ENCODE results near the gene CACNA1C.

CACNA1C gene

DNA sequence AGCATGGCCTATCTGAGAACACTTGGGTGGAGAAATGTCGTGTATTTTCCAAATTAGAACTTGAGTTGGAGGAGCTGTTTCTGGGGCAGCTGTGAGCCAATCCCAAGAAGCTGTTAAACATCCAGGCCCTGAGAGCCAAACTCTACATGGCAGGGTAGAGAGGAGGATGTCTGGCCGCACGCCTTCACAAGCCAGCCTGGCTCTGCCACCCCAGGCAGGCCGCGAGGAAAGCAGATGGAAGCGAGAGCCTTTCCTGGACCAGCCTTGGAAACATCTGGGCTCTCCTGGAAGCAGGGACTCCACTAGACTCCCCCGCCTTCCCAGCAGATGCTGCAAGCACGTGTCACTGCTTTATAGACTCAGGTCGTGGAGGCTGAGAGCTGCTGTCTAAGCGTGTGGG lies 429.2 kb downstream of the CACNA1C start:
- H3K4me3 ChIP-seq (ENCODE audit: low read depth, low read length), result no peak overlapping the region
- no peak for DNase-seq (ENCODE audit: low read depth)
- TF ChIP-seq, protein P1, sequence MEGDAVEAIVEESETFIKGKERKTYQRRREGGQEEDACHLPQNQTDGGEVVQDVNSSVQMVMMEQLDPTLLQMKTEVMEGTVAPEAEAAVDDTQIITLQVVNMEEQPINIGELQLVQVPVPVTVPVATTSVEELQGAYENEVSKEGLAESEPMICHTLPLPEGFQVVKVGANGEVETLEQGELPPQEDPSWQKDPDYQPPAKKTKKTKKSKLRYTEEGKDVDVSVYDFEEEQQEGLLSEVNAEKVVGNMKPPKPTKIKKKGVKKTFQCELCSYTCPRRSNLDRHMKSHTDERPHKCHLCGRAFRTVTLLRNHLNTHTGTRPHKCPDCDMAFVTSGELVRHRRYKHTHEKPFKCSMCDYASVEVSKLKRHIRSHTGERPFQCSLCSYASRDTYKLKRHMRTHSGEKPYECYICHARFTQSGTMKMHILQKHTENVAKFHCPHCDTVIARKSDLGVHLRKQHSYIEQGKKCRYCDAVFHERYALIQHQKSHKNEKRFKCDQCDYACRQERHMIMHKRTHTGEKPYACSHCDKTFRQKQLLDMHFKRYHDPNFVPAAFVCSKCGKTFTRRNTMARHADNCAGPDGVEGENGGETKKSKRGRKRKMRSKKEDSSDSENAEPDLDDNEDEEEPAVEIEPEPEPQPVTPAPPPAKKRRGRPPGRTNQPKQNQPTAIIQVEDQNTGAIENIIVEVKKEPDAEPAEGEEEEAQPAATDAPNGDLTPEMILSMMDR (conservative IDR thresholded peaks at IDR 0.05; ENCODE audit: low read depth, low read length), result no peak

DNA sequence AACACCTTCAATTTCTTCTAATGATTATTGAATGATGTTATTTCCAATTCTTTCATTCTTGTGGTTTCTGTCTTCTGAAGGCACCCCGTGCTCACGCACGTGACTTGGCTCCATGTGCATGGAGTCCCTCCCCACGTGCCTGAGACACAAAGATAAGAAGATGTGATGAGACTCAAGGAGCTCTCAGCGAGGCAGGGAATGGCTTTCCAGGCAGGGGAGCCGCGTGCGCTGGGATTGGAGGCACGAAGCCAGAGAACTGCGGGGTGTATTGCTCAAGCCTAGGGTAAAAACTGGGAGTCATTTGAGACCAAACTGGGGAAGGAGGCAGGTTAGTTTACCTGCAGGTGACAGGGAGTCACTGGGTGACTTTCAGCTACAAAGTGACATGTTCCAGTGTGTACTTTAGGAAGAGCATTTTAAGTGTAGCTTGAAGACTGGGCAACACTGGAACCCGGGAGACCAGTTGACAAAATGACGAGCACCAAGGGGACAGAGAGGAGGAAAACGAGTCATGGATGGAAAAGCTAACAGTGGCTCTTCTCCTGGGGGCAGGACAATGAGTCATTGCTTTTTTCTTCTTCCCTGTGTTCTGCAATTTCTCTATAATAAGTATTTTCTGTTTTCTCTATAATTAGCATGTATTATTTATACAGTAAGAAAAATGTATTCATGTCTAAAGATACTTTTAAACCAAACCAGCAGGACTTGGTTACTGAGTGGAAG lies 430.3 kb downstream of the CACNA1C start:
- TF ChIP-seq, protein P1 (conservative IDR thresholded peaks at IDR 0.05; ENCODE audit: low read depth, low read length), result no peak
- DNase-seq (ENCODE audit: low read depth), result no peak
- no peak overlapping the region for H3K4me3 ChIP-seq (ENCODE audit: low read depth, low read length)

DNA sequence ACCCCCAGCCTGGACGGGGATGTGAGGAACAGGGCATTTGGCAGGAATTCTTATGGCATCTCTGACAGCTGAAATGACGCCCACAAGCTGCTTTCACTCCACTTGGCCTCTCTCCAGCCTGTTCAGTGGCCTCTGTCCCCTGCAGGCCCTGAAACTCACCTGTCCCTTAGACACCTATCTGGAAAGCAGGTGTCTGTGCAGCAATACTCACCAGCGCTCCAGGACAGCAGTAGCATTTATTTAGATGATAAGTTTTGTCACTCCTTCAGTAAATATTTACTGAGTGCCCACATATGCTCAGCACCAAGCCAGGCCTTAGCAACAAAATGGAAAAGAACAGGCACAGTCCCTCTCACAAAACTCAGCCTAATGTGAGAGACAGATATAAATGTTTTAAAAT lies 430.9 kb downstream of the CACNA1C start:
- DNase-seq (ENCODE audit: low read depth), result no peak
- no peak overlapping the region for H3K4me3 ChIP-seq (ENCODE audit: low read depth, low read length)
- TF ChIP-seq, protein P1 (conservative IDR thresholded peaks at IDR 0.05; ENCODE audit: low read depth, low read length), result no peak

- TF ChIP-seq, protein P1 (conservative IDR thresholded peaks at IDR 0.05; ENCODE audit: low read depth, low read length), result no peak
- no peak for DNase-seq (ENCODE audit: low read depth)
- H3K4me3 ChIP-seq (ENCODE audit: low read depth, low read length), result no peak overlapping the region
Measured at GRCh38 chr12:2484141-2484776, 431.5 kb downstream of the CACNA1C start.

- no peak for DNase-seq (ENCODE audit: low read depth)
- TF ChIP-seq, protein P1 (conservative IDR thresholded peaks at IDR 0.05; ENCODE audit: low read depth, low read length), result no peak
- no peak overlapping the region for H3K4me3 ChIP-seq (ENCODE audit: low read depth, low read length)
Measured at GRCh38 chr12:2485681-2486080, 432.9 kb downstream of the CACNA1C start.

- no peak overlapping the region for H3K4me3 ChIP-seq (ENCODE audit: low read depth, low read length)
- DNase-seq (ENCODE audit: low read depth), result no peak
- TF ChIP-seq, protein P1 (conservative IDR thresholded peaks at IDR 0.05; ENCODE audit: low read depth, low read length), result no peak
Measured at GRCh38 chr12:2486796-2487195, 434.0 kb downstream of the CACNA1C start.

- TF ChIP-seq, protein P1 (conservative IDR thresholded peaks at IDR 0.05; ENCODE audit: low read depth, low read length), result no peak
- no peak overlapping the region for H3K4me3 ChIP-seq (ENCODE audit: low read depth, low read length)
- DNase-seq (ENCODE audit: low read depth), result no peak
Measured at GRCh38 chr12:2487278-2487677, 434.5 kb downstream of the CACNA1C start.

Data from choroid plexus epithelial cell (primary cell).